ENCODE results near the gene NELFB.

NELFB gene

GRCh38 chr9:137317021-137317717 is 62.0 kb downstream of the NELFB start:
- ATAC-seq: no peak
- TF ChIP-seq ISL1 (CRISPR knock-in tag; IDR thresholded peaks at IDR 0.05) (no peak), RARB (CRISPR knock-in tag; IDR thresholded peaks at IDR 0.05) (no peak), CSDC2 (CRISPR knock-in tag; IDR thresholded peaks at IDR 0.05) (no peak), CREB5 (CRISPR knock-in tag; IDR thresholded peaks at IDR 0.05; ENCODE audit: low read depth) (no peak), PPARA (CRISPR knock-in tag; IDR thresholded peaks at IDR 0.05; ENCODE audit: borderline replicate concordance) (no peak), SNAI2 (CRISPR knock-in tag; IDR thresholded peaks at IDR 0.05) (no peak), ZNF565 (CRISPR knock-in tag; conservative IDR thresholded peaks at IDR 0.05; ENCODE audit: low read depth) (no peak), ESRRG (CRISPR knock-in tag; IDR thresholded peaks at IDR 0.05) (no peak), PATZ1 (CRISPR knock-in tag; IDR thresholded peaks at IDR 0.05; ENCODE audit: borderline replicate concordance) (no peak), ZFP3 (CRISPR knock-in tag; IDR thresholded peaks at IDR 0.05) (no peak), BACH2 (CRISPR knock-in tag; IDR thresholded peaks at IDR 0.05; ENCODE audit: borderline replicate concordance) (no peak), ZC3H10 (CRISPR knock-in tag; IDR thresholded peaks at IDR 0.05) (no peak)
- TF ChIP-seq, protein P1, sequence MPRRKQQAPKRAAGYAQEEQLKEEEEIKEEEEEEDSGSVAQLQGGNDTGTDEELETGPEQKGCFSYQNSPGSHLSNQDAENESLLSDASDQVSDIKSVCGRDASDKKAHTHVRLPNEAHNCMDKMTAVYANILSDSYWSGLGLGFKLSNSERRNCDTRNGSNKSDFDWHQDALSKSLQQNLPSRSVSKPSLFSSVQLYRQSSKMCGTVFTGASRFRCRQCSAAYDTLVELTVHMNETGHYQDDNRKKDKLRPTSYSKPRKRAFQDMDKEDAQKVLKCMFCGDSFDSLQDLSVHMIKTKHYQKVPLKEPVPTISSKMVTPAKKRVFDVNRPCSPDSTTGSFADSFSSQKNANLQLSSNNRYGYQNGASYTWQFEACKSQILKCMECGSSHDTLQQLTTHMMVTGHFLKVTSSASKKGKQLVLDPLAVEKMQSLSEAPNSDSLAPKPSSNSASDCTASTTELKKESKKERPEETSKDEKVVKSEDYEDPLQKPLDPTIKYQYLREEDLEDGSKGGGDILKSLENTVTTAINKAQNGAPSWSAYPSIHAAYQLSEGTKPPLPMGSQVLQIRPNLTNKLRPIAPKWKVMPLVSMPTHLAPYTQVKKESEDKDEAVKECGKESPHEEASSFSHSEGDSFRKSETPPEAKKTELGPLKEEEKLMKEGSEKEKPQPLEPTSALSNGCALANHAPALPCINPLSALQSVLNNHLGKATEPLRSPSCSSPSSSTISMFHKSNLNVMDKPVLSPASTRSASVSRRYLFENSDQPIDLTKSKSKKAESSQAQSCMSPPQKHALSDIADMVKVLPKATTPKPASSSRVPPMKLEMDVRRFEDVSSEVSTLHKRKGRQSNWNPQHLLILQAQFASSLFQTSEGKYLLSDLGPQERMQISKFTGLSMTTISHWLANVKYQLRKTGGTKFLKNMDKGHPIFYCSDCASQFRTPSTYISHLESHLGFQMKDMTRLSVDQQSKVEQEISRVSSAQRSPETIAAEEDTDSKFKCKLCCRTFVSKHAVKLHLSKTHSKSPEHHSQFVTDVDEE (CRISPR knock-in tag; IDR thresholded peaks at IDR 0.05): no peak
- TF ChIP-seq, protein P2, sequence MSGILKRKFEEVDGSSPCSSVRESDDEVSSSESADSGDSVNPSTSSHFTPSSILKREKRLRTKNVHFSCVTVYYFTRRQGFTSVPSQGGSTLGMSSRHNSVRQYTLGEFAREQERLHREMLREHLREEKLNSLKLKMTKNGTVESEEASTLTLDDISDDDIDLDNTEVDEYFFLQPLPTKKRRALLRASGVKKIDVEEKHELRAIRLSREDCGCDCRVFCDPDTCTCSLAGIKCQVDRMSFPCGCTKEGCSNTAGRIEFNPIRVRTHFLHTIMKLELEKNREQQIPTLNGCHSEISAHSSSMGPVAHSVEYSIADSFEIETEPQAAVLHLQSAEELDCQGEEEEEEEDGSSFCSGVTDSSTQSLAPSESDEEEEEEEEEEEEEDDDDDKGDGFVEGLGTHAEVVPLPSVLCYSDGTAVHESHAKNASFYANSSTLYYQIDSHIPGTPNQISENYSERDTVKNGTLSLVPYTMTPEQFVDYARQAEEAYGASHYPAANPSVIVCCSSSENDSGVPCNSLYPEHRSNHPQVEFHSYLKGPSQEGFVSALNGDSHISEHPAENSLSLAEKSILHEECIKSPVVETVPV (CRISPR knock-in tag; IDR thresholded peaks at IDR 0.05): no peak

GRCh38 chr9:137317718-137318511 is 62.8 kb downstream of the NELFB start:
- no peak for ATAC-seq

More at GRCh38 chr9:137317718-137318511, 62.8 kb downstream of the NELFB start:
- TF ChIP-seq CREB5 (CRISPR knock-in tag; IDR thresholded peaks at IDR 0.05; ENCODE audit: low read depth) (no peak), POU6F1 (CRISPR knock-in tag; IDR thresholded peaks at IDR 0.05; ENCODE audit: borderline replicate concordance, low read depth) (no peak)
- TF ChIP-seq, protein P1 (CRISPR knock-in tag; IDR thresholded peaks at IDR 0.05): no peak
